ENCODE data around the gene PLA1A. TPM values are rescaled to one million over a fixed set of nuclear protein-coding genes. Genes with fewer than 3 reads are reported as not detected.

PLA1A gene
- total and polyA plus RNA-seq, 5 experiments from 2014 or later = not detected

- no peaks in the 10 kb centered on the region for H3K9me3 Mint-ChIP-seq
- peaks cover 0 to 19% (median 5%) of the 10 kb centered on the region in 4 donors for H3K4me1 Mint-ChIP-seq
- H3K27ac Mint-ChIP-seq = no peak overlapping the region
- peaks cover 2 to 17% (median 9%) of the 10 kb centered on the region in 3 donors for H3K36me3 Mint-ChIP-seq
- ATAC-seq = no peak
- H3K4me3 Mint-ChIP-seq = no peak overlapping the region
- POLR2A ChIA-PET = no interaction called here
- H3K27me3 Mint-ChIP-seq = peaks cover 0 to 2% (median 0%) of the 10 kb centered on the region in 5 donors
- no peak for DNase-seq
Observed at GRCh38 chr3:119636249-119636648, 38.6 kb downstream of the PLA1A start.

- Mint-ChIP-seq H3K36me3 (peaks cover 5 to 23% (median 12%) of the 10 kb centered on the region in 3 donors), H3K4me1 (peaks cover 0 to 19% (median 5%) of the 10 kb centered on the region in 4 donors), H3K27ac (no peak overlapping the region), H3K9me3 (no peaks in the 10 kb centered on the region), H3K4me3 (no peak overlapping the region), H3K27me3 (peaks cover 0 to 2% (median 0%) of the 10 kb centered on the region in 5 donors)
- ATAC-seq (no peak), DNase-seq (no peak)
- POLR2A ChIA-PET = no interaction called here
Observed at GRCh38 chr3:119636891-119637611, 39.4 kb downstream of the PLA1A start.

GRCh38 chr3:119637679-119638477 lies 40.2 kb downstream of the PLA1A start:
- peaks cover 5 to 28% (median 21%) of the 10 kb centered on the region in 3 donors for H3K36me3 Mint-ChIP-seq
- peak overlapping the region in 1 of 10 donors; percentile 21 for H3K4me3 Mint-ChIP-seq
- ATAC-seq (no peak), DNase-seq (no peak)
- peaks cover 0 to under 1% (median 0%) of the 10 kb centered on the region in 5 donors for H3K27me3 Mint-ChIP-seq
- peak overlapping the region in 2 of 10 donors; percentile 29 to 75 for H3K27ac Mint-ChIP-seq
- H3K4me1 Mint-ChIP-seq = peaks cover 0 to 16% (median 5%) of the 10 kb centered on the region in 4 donors
- no peaks in the 10 kb centered on the region for H3K9me3 Mint-ChIP-seq
- POLR2A ChIA-PET = interaction anchor here (0.7 kb wide), 1 partner anchor 26 kb away, joined by 4 read pairs; no protein-coding TSS in a partner anchor

GRCh38 chr3:119639494-119640350 lies 42.0 kb downstream of the PLA1A start:
- POLR2A ChIA-PET = no interaction called here
- Mint-ChIP-seq H3K9me3 (no peaks in the 10 kb centered on the region), H3K4me3 (no peak overlapping the region), H3K27ac (no peak overlapping the region), H3K36me3 (peaks cover 5 to 34% (median 22%) of the 10 kb centered on the region in 3 donors), H3K4me1 (peaks cover 0 to 16% (median 5%) of the 10 kb centered on the region in 4 donors), H3K27me3 (no peaks in the 10 kb centered on the region)
- ATAC-seq (no peak), DNase-seq (no peak)

- Mint-ChIP-seq H3K36me3 (peaks cover 5 to 50% (median 25%) of the 10 kb centered on the region in 3 donors), H3K4me1 (peaks cover 0 to 16% (median 5%) of the 10 kb centered on the region in 4 donors), H3K27ac (no peak overlapping the region), H3K4me3 (no peak overlapping the region), H3K9me3 (no peaks in the 10 kb centered on the region), H3K27me3 (no peaks in the 10 kb centered on the region)
- POLR2A ChIA-PET = interaction anchor here (0.7 kb wide), 2 partner anchors 198 to 389 kb away, joined by 5 to 10 read pairs; no protein-coding TSS in a partner anchor
- no peak for DNase-seq
- no peak for ATAC-seq
Observed at GRCh38 chr3:119641416-119641815, 43.7 kb downstream of the PLA1A start.

- ATAC-seq = no peak
- POLR2A ChIA-PET = no interaction called here
- no peak overlapping the region for H3K27ac Mint-ChIP-seq
- no peaks in the 10 kb centered on the region for H3K27me3 Mint-ChIP-seq
- no peaks in the 10 kb centered on the region for H3K9me3 Mint-ChIP-seq
- H3K36me3 Mint-ChIP-seq = peaks cover 13 to 63% (median 26%) of the 10 kb centered on the region in 3 donors
- DNase-seq = no peak
- H3K4me3 Mint-ChIP-seq = no peak overlapping the region
- H3K4me1 Mint-ChIP-seq = peaks cover 0 to 12% (median 4%) of the 10 kb centered on the region in 4 donors
Observed at GRCh38 chr3:119642746-119643473, 45.2 kb downstream of the PLA1A start.

- ATAC-seq = no peak
- POLR2A ChIA-PET = no interaction called here
- Mint-ChIP-seq H3K9me3 (no peaks in the 10 kb centered on the region), H3K4me3 (no peak overlapping the region), H3K36me3 (peaks cover 13 to 70% (median 30%) of the 10 kb centered on the region in 3 donors), H3K27me3 (no peaks in the 10 kb centered on the region), H3K27ac (no peak overlapping the region), H3K4me1 (peaks cover 0 to 7% (median 1%) of the 10 kb centered on the region in 4 donors)
- no peak for DNase-seq
Observed at GRCh38 chr3:119643528-119643927, 45.8 kb downstream of the PLA1A start.

GRCh38 chr3:119644481-119644880 lies 46.8 kb downstream of the PLA1A start:
- Mint-ChIP-seq H3K4me1 (peaks cover 0 to 2% (median 0%) of the 10 kb centered on the region in 4 donors), H3K9me3 (no peaks in the 10 kb centered on the region), H3K4me3 (no peak overlapping the region), H3K27me3 (no peaks in the 10 kb centered on the region), H3K36me3 (peaks cover 13 to 69% (median 34%) of the 10 kb centered on the region in 3 donors), H3K27ac (no peak overlapping the region)
- ATAC-seq (no peak), DNase-seq (no peak)
- POLR2A ChIA-PET = no interaction called here

GRCh38 chr3:119645813-119646212 lies 48.1 kb downstream of the PLA1A start:
- Mint-ChIP-seq H3K4me1 (peaks cover 0 to 2% (median 0%) of the 10 kb centered on the region in 4 donors), H3K9me3 (no peaks in the 10 kb centered on the region), H3K36me3 (peaks cover 13 to 66% (median 32%) of the 10 kb centered on the region in 3 donors), H3K27me3 (no peaks in the 10 kb centered on the region), H3K27ac (no peak overlapping the region), H3K4me3 (no peak overlapping the region)
- DNase-seq (no peak), ATAC-seq (no peak)
- POLR2A ChIA-PET = no interaction called here

- Mint-ChIP-seq H3K4me3 (no peak overlapping the region), H3K4me1 (peaks cover 0 to 4% (median 1%) of the 10 kb centered on the region in 4 donors), H3K27me3 (no peaks in the 10 kb centered on the region), H3K9me3 (no peaks in the 10 kb centered on the region), H3K36me3 (peaks cover 8 to 58% (median 31%) of the 10 kb centered on the region in 3 donors), H3K27ac (no peak overlapping the region)
- POLR2A ChIA-PET = no interaction called here
- ATAC-seq (no peak), DNase-seq (no peak)
Observed at GRCh38 chr3:119647171-119647570, 49.5 kb downstream of the PLA1A start.

GRCh38 chr3:119647843-119648575 lies 50.3 kb downstream of the PLA1A start:
- Mint-ChIP-seq H3K4me3 (no peak overlapping the region), H3K9me3 (no peaks in the 10 kb centered on the region), H3K4me1 (peaks cover 0 to 4% (median 1%) of the 10 kb centered on the region in 4 donors), H3K27ac (no peak overlapping the region), H3K27me3 (no peaks in the 10 kb centered on the region), H3K36me3 (peaks cover 9 to 53% (median 27%) of the 10 kb centered on the region in 3 donors)
- POLR2A ChIA-PET = no interaction called here
- DNase-seq (no peak), ATAC-seq (no peak)

Measured in naive thymus-derived CD8-positive, alpha-beta T cell (primary cell).